MM.1S (cell line): ENCODE data around the gene CHST3.

ENCODE experiments used
- DNase-seq: peaks from one replicate; pipeline ENCODE4 v3.0.0-alpha.2; 2015
- H2AFZ ChIP-seq: fragments of 300-600 bp; sonication (generic); 2 replicates; pipeline ENCODE4 v1.6.0; 2016; ENCODE audit warnings: antibody characterized with exemption, low read length
- H3F3A ChIP-seq: fragments of 300-600 bp; sonication (generic); 2 replicates; pipeline ENCODE4 v1.6.1; 2016; ENCODE audit warnings: mild to moderate bottlenecking, antibody characterized with exemption, low read length, moderate library complexity, mixed read lengths; ENCODE audit not compliant: insufficient read depth
- H3K27ac ChIP-seq: fragments of 300-600 bp; sonication (generic); 2 replicates; pipeline ENCODE4 v1.5.1; 2016; ENCODE audit warnings: mild to moderate bottlenecking, low read length
- H3K27me3 ChIP-seq: fragments of 300-600 bp; sonication (generic); replicated peaks from 2 replicates; pipeline ENCODE4 v1.6.0; 2016; ENCODE audit warnings: low read length; ENCODE audit not compliant: insufficient read depth
- H3K36me3 ChIP-seq: fragments of 300-600 bp; sonication (generic); replicated peaks from 2 replicates; pipeline ENCODE4 v1.6.1; 2016; ENCODE audit warnings: mild to moderate bottlenecking, low read length, mixed read lengths; ENCODE audit not compliant: insufficient read depth
- H3K4me1 ChIP-seq: fragments of 300-600 bp; sonication (generic); 2 replicates; pipeline ENCODE4 v1.6.1; 2016; ENCODE audit warnings: low read length, mixed read lengths
- H3K4me2 ChIP-seq: fragments of 300-600 bp; sonication (generic); 2 replicates; pipeline ENCODE4 v1.6.0; 2016; ENCODE audit warnings: low read depth, low read length
- H3K4me3 ChIP-seq: fragments of 300-600 bp; sonication (generic); 2 replicates; pipeline ENCODE4 v1.5.1; 2016; ENCODE audit warnings: low read length, mixed read lengths
- H3K79me2 ChIP-seq: fragments of 300-600 bp; sonication (generic); 2 replicates; pipeline ENCODE4 v1.6.1; 2016; ENCODE audit warnings: mixed run types, low read length, mixed read lengths
- H3K9ac ChIP-seq: fragments of 300-600 bp; sonication (generic); 2 replicates; pipeline ENCODE4 v1.6.1; 2016; ENCODE audit warnings: low read length, mixed read lengths
- H3K9me2 ChIP-seq: fragments of 300-600 bp; sonication (generic); replicated peaks from 2 replicates; pipeline ENCODE4 v1.6.1; 2016; ENCODE audit warnings: mild to moderate bottlenecking, low read length, mixed read lengths; ENCODE audit not compliant: insufficient read depth
- H3K9me3 ChIP-seq: fragments of 300-600 bp; sonication (generic); replicated peaks from 2 replicates; pipeline ENCODE4 v1.6.1; 2016; ENCODE audit warnings: mild to moderate bottlenecking, low read length, mixed read lengths; ENCODE audit not compliant: insufficient read depth
- H4K20me1 ChIP-seq: fragments of 300-600 bp; sonication (generic); 2 replicates; pipeline ENCODE4 v1.6.1; 2016; ENCODE audit warnings: mild to moderate bottlenecking, low read length, moderate library complexity, mixed read lengths; ENCODE audit not compliant: insufficient read depth
- CTCF ChIP-seq: fragments of 300-600 bp; sonication (generic); IDR thresholded peaks from 2 replicates; pipeline ENCODE4 v1.5.1; 2016; ENCODE audit warnings: antibody characterized with exemption, low read length, mixed read lengths
- EZH2 ChIP-seq: fragments of 300-600 bp; sonication (generic); optimal IDR thresholded peaks from 2 replicates; pipeline ENCODE3; 2017; ENCODE audit warnings: low read depth, mild to moderate bottlenecking, antibody characterized with exemption, low read length, mixed read lengths
- EZH2phosphoT487 ChIP-seq: fragments of 300-600 bp; sonication (generic); IDR thresholded peaks from 2 replicates; pipeline ENCODE4 v1.6.1; 2018; ENCODE audit warnings: antibody characterized with exemption, low read length

CHST3 gene

GRCh38 chr10:71924771-71925170 lies 39.4 kb upstream of the CHST3 start:
- Histone ChIP-seq H2AFZ (no peak overlapping the region), H3K36me3 (no peaks in the 10 kb centered on the region), H3K9me2 (no peaks in the 10 kb centered on the region), H3K27ac (no peak overlapping the region), H4K20me1 (no peaks in the 10 kb centered on the region), H3K79me2 (no peaks in the 10 kb centered on the region), H3K9me3 (no peaks in the 10 kb centered on the region), H3K4me1 (no peaks in the 10 kb centered on the region), H3K4me2 (no peak overlapping the region), H3F3A (no peaks in the 10 kb centered on the region), H3K9ac (no peak overlapping the region), H3K4me3 (no peak overlapping the region), H3K27me3 (no peaks in the 10 kb centered on the region; the same call in 1 of the 2 replicates)
- DNase-seq, result no peak
- TF ChIP-seq CTCF (no peak), EZH2phosphoT487 (no peak), EZH2 (no peak)

GRCh38 chr10:71927159-71927558 lies 37.0 kb upstream of the CHST3 start:
- no peak overlapping the region for H3K9ac ChIP-seq
- no peak overlapping the region for H2AFZ ChIP-seq
- H4K20me1 ChIP-seq, result no peaks in the 10 kb centered on the region
- H3K9me3 ChIP-seq, result no peaks in the 10 kb centered on the region
- H3F3A ChIP-seq, result no peaks in the 10 kb centered on the region
- no peaks in the 10 kb centered on the region; the same call in 1 of the 2 replicates for H3K27me3 ChIP-seq
- no peak overlapping the region for H3K27ac ChIP-seq
- no peak overlapping the region for H3K4me2 ChIP-seq
- no peaks in the 10 kb centered on the region for H3K4me1 ChIP-seq
- TF ChIP-seq EZH2phosphoT487, result no peak
- no peak for TF ChIP-seq CTCF
- TF ChIP-seq EZH2, result no peak
- H3K79me2 ChIP-seq, result no peaks in the 10 kb centered on the region
- no peaks in the 10 kb centered on the region for H3K9me2 ChIP-seq
- no peak overlapping the region for H3K4me3 ChIP-seq
- no peak for DNase-seq
- H3K36me3 ChIP-seq, result no peaks in the 10 kb centered on the region

- Histone ChIP-seq H2AFZ (no peak overlapping the region), H3K4me2 (no peak overlapping the region), H3K79me2 (no peaks in the 10 kb centered on the region), H3K4me1 (no peaks in the 10 kb centered on the region), H3K27ac (no peak overlapping the region), H3F3A (no peaks in the 10 kb centered on the region), H4K20me1 (no peaks in the 10 kb centered on the region), H3K9ac (no peak overlapping the region), H3K9me2 (no peaks in the 10 kb centered on the region), H3K9me3 (no peaks in the 10 kb centered on the region), H3K36me3 (no peaks in the 10 kb centered on the region), H3K4me3 (no peak overlapping the region), H3K27me3 (no peaks in the 10 kb centered on the region; the same call in 1 of the 2 replicates)
- TF ChIP-seq CTCF (no peak), EZH2 (no peak), EZH2phosphoT487 (no peak)
- DNase-seq, result no peak
These were observed 36.2 kb upstream of the CHST3 start for GRCh38 chr10:71927776-71928592.
